K562 (cell line): Measurements from ENCODE around the gene TMEM81. TPM values are rescaled to one million over a fixed set of nuclear protein-coding genes. Genes with fewer than 3 reads are reported as not detected.
A peak's percentile ranks its signal among the peaks of the same experiment; 100 is the strongest.

Experiments used
- ADNP ChIP-seq: fragments of 200-800 bp; sonication (Bioruptor generic); IDR thresholded peaks from 2 replicates; pipeline ENCODE4 v1.6.1; 2016; ENCODE audit warnings: missing genetic modification characterization, missing compliant biosample characterization
- KLF1 ChIP-seq: fragments of 450-650 bp; IDR thresholded peaks from 2 replicates; pipeline ENCODE4 v1.6.1; 2016; ENCODE audit warnings: missing genetic modification characterization, missing compliant biosample characterization
- REST ChIP-seq, 2 experiments: fragments of 450-650 bp; formaldehyde crosslinking in 1 of 2; IDR thresholded peaks; 2 replicates each; pipeline versions ENCODE4 v1.4.0 to v1.6.1; 2014 to 2020; ENCODE audit warnings: mild to moderate bottlenecking in 2 of 2, borderline replicate concordance in 1 of 2, low read depth in 1 of 2
- ZNF583 ChIP-seq: fragments of 250-450 bp; sonication (Bioruptor Pico); IDR thresholded peaks from 2 replicates; pipeline ENCODE4 v1.4.0; 2020
- ZNF764 ChIP-seq: fragments of 250-450 bp; sonication (Bioruptor Pico); IDR thresholded peaks from 2 replicates; pipeline ENCODE4 v1.4.0; 2020; ENCODE audit warnings: low read depth, mild to moderate bottlenecking, moderate library complexity
- polyA plus RNA-seq, 8 experiments: library from polyadenylated mRNA; depleted of rRNA in 4 of 8; stranded (reverse) in 5 of 8; unstranded in 3 of 8; fragments of >200 nt; fragmentation: Nextera tagmentation in 2 of 8; fragmentation: Illumina TruSeq in 1 of 8; extraction: Ambion mirVana in 2 of 8; extraction: Trizol in 1 of 8; gene quantifications; 2 replicates each; pipeline versions ENCODE4 v1.2.1 to v1.2.3, GENCODE V29; 2011 to 2014; ENCODE audit warnings: inconsistent platforms in 1 of 8, missing spikeins in 1 of 8
- total RNA-seq, 7 experiments: library from RNA; depleted of rRNA in 6 of 7; stranded (reverse); fragments of >200 nt in 6 of 7; fragmentation: Illumina TruSeq in 2 of 7; extraction: Trizol in 2 of 7; gene quantifications; 2 replicates each; pipeline versions ENCODE4 v1.2.1 to v1.2.3, GENCODE V29; 2011 to 2021; ENCODE audit warnings: low replicate concordance in 1 of 7
- TF ChIP-seq, protein P1 (sequence below): fragments of 200-600 bp; sonication (generic); IDR thresholded peaks from one replicate; pipeline ENCODE4 v1.6.1; 2012; ENCODE audit warnings: mild to moderate bottlenecking, low read depth, low read length, inconsistent platforms

TMEM81 gene
- total and polyA plus RNA-seq, 9 of the 15 experiments (the other 6 are each of a cell fraction or from before 2014, with no cell fraction given) = 3.2 to 6.1 (median 4.4) TPM

- TF ChIP-seq REST (IDR thresholded peaks at IDR 0.05; ENCODE audit: borderline replicate concordance) (peak; percentile 56; the same call in 1 of the 2 replicates), REST (CRISPR knock-in tag; IDR thresholded peaks at IDR 0.05; ENCODE audit: low read depth) (0 out of 2 replicates have a peak, but pooled peaks have one; percentile 20), KLF1 (tag) (0 out of 2 replicates have a peak, but pooled peaks have one; percentile 16), ADNP (tag) (no peak), ZNF764 (CRISPR knock-in tag) (no peak), ZNF583 (CRISPR knock-in tag) (peak; percentile 40; the same call in 1 of the 2 replicates)
- TF ChIP-seq, protein P1, sequence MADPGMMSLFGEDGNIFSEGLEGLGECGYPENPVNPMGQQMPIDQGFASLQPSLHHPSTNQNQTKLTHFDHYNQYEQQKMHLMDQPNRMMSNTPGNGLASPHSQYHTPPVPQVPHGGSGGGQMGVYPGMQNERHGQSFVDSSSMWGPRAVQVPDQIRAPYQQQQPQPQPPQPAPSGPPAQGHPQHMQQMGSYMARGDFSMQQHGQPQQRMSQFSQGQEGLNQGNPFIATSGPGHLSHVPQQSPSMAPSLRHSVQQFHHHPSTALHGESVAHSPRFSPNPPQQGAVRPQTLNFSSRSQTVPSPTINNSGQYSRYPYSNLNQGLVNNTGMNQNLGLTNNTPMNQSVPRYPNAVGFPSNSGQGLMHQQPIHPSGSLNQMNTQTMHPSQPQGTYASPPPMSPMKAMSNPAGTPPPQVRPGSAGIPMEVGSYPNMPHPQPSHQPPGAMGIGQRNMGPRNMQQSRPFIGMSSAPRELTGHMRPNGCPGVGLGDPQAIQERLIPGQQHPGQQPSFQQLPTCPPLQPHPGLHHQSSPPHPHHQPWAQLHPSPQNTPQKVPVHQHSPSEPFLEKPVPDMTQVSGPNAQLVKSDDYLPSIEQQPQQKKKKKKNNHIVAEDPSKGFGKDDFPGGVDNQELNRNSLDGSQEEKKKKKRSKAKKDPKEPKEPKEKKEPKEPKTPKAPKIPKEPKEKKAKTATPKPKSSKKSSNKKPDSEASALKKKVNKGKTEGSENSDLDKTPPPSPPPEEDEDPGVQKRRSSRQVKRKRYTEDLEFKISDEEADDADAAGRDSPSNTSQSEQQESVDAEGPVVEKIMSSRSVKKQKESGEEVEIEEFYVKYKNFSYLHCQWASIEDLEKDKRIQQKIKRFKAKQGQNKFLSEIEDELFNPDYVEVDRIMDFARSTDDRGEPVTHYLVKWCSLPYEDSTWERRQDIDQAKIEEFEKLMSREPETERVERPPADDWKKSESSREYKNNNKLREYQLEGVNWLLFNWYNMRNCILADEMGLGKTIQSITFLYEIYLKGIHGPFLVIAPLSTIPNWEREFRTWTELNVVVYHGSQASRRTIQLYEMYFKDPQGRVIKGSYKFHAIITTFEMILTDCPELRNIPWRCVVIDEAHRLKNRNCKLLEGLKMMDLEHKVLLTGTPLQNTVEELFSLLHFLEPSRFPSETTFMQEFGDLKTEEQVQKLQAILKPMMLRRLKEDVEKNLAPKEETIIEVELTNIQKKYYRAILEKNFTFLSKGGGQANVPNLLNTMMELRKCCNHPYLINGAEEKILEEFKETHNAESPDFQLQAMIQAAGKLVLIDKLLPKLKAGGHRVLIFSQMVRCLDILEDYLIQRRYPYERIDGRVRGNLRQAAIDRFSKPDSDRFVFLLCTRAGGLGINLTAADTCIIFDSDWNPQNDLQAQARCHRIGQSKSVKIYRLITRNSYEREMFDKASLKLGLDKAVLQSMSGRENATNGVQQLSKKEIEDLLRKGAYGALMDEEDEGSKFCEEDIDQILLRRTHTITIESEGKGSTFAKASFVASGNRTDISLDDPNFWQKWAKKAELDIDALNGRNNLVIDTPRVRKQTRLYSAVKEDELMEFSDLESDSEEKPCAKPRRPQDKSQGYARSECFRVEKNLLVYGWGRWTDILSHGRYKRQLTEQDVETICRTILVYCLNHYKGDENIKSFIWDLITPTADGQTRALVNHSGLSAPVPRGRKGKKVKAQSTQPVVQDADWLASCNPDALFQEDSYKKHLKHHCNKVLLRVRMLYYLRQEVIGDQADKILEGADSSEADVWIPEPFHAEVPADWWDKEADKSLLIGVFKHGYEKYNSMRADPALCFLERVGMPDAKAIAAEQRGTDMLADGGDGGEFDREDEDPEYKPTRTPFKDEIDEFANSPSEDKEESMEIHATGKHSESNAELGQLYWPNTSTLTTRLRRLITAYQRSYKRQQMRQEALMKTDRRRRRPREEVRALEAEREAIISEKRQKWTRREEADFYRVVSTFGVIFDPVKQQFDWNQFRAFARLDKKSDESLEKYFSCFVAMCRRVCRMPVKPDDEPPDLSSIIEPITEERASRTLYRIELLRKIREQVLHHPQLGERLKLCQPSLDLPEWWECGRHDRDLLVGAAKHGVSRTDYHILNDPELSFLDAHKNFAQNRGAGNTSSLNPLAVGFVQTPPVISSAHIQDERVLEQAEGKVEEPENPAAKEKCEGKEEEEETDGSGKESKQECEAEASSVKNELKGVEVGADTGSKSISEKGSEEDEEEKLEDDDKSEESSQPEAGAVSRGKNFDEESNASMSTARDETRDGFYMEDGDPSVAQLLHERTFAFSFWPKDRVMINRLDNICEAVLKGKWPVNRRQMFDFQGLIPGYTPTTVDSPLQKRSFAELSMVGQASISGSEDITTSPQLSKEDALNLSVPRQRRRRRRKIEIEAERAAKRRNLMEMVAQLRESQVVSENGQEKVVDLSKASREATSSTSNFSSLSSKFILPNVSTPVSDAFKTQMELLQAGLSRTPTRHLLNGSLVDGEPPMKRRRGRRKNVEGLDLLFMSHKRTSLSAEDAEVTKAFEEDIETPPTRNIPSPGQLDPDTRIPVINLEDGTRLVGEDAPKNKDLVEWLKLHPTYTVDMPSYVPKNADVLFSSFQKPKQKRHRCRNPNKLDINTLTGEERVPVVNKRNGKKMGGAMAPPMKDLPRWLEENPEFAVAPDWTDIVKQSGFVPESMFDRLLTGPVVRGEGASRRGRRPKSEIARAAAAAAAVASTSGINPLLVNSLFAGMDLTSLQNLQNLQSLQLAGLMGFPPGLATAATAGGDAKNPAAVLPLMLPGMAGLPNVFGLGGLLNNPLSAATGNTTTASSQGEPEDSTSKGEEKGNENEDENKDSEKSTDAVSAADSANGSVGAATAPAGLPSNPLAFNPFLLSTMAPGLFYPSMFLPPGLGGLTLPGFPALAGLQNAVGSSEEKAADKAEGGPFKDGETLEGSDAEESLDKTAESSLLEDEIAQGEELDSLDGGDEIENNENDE = peak; percentile 86
Measured at GRCh38 chr1:205121660-205122488, 37.6 kb upstream of the TMEM81 start, which contains the start of gene RBBP5 (continued).
